GM03348 (cell line): ENCODE results near the gene TTLL10.
"Not testable (repeated sequence)": the region's sequence is repeated elsewhere in the genome, so short reads cannot be mapped to it uniquely, and the experiment has no call there.

ENCODE experiments used
- DNase-seq: peaks from one replicate; pipeline ENCODE4 v3.0.0; 2012; ENCODE audit warnings: low spot score

The TTLL10 gene

GRCh38 chr1:1141244-1141910, 32.3 kb upstream of the TTLL10 start:
- no peak for DNase-seq

- no peak for DNase-seq
These were observed 31.8 kb upstream of the TTLL10 start for GRCh38 chr1:1141911-1142250.

- DNase-seq: not testable (repeated sequence)
These were observed 31.3 kb upstream of the TTLL10 start for GRCh38 chr1:1142352-1142751.

GRCh38 chr1:1142844-1143243, 30.8 kb upstream of the TTLL10 start:
- DNase-seq: no peak

- no peak for DNase-seq
These were observed 30.0 kb upstream of the TTLL10 start for GRCh38 chr1:1143636-1144035.

GRCh38 chr1:1144122-1144842, 29.4 kb upstream of the TTLL10 start:
- no peak for DNase-seq

- DNase-seq: no peak
These were observed 28.7 kb upstream of the TTLL10 start for GRCh38 chr1:1144843-1145546.

GRCh38 chr1:1145547-1145914, 28.1 kb upstream of the TTLL10 start:
- no peak for DNase-seq

- no peak for DNase-seq
These were observed 27.7 kb upstream of the TTLL10 start for GRCh38 chr1:1146026-1146425.

GRCh38 chr1:1146596-1146995, 27.1 kb upstream of the TTLL10 start:
- DNase-seq: no peak

- DNase-seq: no peak
These were observed 25.6 kb upstream of the TTLL10 start for GRCh38 chr1:1148061-1148460.

- DNase-seq: no peak
These were observed 25.1 kb upstream of the TTLL10 start for GRCh38 chr1:1148569-1148968.

GRCh38 chr1:1149416-1149815, 24.3 kb upstream of the TTLL10 start:
- DNase-seq: no peak

- DNase-seq: no peak
These were observed 23.6 kb upstream of the TTLL10 start for GRCh38 chr1:1150100-1150499.

- DNase-seq: no peak
These were observed 22.4 kb upstream of the TTLL10 start for GRCh38 chr1:1151306-1151705.

- DNase-seq: not testable (repeated sequence)
These were observed 21.2 kb upstream of the TTLL10 start for GRCh38 chr1:1152431-1152830.

- not testable (repeated sequence) for DNase-seq
These were observed 20.5 kb upstream of the TTLL10 start for GRCh38 chr1:1153215-1153614.

- DNase-seq: no peak
These were observed 19.8 kb upstream of the TTLL10 start for GRCh38 chr1:1153874-1154273.

- no peak for DNase-seq
These were observed 18.4 kb upstream of the TTLL10 start for GRCh38 chr1:1155258-1155657.

- DNase-seq: no peak
These were observed 17.3 kb upstream of the TTLL10 start for GRCh38 chr1:1156140-1157032.

- no peak for DNase-seq
These were observed 16.7 kb upstream of the TTLL10 start for GRCh38 chr1:1157033-1157365.

GRCh38 chr1:1157426-1157913, 16.2 kb upstream of the TTLL10 start:
- DNase-seq: peak; percentile 98
